NAMALWA (cell line): Measurements from ENCODE around the gene IGSF9B.

Experiments used
- DNase-seq: peaks from one replicate; pipeline ENCODE4 v3.0.0-alpha.2; 2015; ENCODE audit warnings: low spot score

IGSF9B gene

GRCh38 chr11:133985981-133986944 is 29.5 kb upstream of the IGSF9B start:
- no peak for DNase-seq

GRCh38 chr11:133984828-133985227 is 28.1 kb upstream of the IGSF9B start:
- DNase-seq = no peak

- DNase-seq = no peak
Measured at GRCh38 chr11:133983660-133984316, 27.0 kb upstream of the IGSF9B start.

- no peak for DNase-seq
Measured at GRCh38 chr11:133982876-133983275, 26.1 kb upstream of the IGSF9B start.

DNA sequence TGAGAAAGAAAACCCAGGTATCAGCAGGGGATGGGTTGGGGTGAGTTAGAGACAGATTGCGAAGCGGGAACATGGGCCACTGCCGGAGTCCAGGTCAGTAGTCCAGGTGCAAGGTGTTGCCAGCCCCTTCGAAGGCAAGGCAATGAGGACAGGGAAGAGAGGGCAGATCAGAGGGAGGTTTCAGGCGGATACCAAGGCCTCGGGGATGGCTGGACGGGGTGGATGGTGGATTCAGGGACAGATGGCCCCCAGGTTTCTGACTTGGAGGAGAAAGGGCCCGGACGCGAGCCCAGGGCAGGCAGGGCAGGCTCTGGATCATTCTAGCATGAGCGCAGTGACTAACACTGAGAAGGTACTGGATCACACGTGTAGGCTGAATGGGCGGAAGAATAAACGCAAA is 25.4 kb upstream of the IGSF9B start:
- DNase-seq = no peak

DNA sequence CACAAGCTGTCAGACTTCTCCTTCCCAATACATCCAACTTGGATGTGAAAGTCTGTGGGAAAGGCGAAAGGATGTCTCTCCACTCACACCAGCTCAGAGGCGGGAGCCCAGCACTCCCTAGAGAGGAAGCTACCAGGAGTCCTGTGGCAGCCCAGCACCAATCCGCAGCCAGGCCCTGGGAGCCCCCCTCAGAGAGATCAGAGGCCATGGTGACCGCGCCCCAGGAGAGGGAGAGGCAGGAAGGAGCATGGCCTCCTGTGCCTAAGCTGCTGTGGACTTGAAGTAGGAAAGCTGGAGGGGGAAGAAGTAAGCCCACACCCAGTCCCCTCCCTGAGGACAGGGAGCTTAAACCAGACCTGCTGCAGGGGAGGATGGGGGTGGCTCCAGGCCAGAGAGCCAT is 24.4 kb upstream of the IGSF9B start:
- no peak for DNase-seq

GRCh38 chr11:133980665-133981064 is 23.9 kb upstream of the IGSF9B start:
- no peak for DNase-seq

DNA sequence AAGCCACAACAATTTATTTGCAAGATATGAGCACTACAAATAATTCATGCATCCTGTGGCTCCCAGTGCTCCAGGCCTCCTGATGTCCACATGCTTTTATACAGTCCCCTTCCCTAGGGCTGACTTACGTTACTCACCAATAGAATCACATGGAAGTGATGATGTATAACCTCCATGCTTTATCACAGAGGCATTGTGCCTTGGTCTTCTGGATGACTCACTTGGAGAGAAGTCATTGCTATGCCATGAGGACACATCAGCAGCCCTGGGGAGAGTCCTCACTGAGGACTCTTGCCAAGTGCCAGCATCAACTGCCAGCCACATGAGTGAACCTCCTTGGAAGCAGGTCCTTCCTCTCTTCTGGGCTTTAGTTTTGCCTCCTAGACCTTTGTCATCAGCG is 22.0 kb upstream of the IGSF9B start:
- no peak for DNase-seq

DNA sequence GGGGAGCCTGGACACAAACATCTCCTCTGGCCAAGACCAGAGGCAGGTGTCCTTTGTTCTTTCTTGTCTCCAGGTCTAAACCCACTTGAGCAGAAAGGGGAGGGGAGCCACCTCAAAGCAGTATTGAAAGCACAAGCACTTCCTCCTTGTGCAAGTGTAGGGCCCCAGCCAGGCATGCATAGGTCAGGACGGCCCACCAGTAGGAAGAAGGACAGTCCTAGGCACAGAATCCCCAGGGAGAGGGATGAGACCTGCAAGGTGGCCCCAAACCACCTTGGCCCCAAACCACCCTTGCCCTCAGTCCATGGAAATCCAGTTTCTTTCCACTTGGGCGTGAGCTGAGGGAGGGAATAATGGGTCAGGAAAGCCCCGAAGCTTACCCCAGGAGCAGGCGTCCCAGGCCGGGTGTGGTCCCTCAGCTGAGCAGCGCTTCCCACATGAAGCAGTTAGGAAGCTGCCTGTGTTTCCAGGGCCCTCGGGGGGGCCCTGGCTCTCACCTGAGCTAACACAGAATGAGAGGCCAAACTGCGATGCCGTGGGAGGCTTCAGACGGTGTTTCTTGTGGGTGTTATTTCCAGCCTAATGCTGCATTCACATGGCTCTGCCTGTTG is 20.4 kb upstream of the IGSF9B start:
- DNase-seq = no peak

DNA sequence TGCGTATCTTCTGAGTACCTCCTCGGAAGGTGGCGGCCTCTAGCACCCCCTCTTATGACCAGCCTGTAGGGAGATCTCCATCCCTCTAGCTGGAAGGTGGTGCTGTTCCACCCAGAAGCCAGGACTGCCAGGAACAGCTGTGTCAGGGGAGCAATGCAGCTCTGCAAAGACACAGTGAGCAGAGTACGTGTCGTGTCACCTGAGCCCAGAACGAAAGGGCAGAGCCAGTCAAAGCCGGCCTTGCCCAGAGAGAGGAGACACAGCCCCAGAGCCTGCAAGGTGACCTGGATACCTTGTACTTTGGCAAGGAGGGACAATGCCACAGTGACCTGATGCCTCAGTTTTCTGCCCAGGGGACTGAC is 18.7 kb upstream of the IGSF9B start:
- no peak for DNase-seq

DNA sequence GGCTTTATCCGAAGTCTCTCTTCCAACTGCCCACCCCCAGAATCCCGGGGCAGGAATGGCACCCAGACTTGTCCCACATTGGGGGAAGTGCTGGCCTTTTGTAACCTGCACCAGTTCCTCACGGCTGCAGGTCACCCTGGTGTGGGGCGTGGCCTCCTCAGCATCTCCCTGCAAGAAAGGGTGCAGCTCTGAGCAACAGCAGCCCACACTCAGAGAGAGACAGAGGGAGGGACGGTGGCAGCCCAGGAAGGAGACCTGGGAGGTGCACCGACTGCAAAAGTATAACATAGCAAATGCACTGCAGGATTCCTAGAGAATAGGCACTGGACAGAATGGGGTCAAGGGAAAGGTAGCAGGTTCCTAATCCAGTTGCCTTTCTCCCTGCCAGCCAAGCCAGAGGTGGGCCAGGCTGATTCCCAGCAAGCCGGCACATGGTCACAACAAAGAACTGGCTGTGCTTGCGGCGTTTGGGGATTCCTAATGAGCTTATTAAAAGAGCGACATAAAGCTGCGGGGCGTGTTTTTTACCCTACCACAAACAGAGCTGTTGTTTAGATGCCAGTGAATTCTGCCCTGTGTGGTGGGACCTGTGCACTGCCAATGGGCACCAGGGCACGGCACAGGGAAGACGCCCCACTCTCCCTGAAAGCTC is 18.2 kb upstream of the IGSF9B start:
- no peak for DNase-seq

GRCh38 chr11:133971881-133972280 is 15.1 kb upstream of the IGSF9B start:
- DNase-seq = no peak

DNA sequence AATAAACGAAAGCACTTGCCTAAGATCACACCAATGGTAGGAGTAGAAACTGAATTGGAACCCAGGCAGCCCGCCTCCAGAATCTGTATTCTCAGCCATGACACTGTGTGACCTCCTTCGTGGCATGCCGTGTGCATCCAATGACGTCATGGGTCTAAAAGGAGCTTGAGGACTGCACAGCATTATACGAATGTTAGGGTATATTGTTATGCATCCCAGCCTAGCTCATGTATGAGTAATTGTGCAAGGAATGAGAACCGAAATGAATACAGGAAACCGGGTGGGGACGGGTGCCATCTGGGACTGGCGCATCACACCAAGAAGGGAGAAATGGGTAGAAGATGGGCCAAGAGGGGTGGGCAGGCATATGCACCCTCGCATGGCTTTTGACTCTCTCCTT is 12.3 kb upstream of the IGSF9B start:
- no peak for DNase-seq

DNA sequence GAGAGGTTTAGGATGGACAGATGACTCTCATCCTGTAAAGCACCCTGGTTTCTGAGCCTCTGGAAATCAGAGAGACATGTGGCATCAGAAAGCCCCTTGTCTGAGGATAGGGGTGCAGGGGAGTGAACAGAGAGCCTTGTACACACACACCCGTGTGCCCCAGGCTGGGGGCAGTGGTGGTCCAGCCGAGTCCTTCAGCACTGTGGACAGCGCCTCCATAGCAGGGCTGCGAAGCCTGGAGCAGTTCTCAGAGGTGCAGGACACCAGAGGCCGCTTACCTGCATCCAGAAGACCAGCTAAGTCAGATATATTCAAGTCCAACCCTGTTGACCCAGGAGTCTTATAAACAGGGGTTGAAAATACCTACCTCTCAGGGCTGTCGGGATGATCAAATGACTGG is 11.5 kb upstream of the IGSF9B start:
- DNase-seq = no peak

GRCh38 chr11:133967599-133968238 is 11.0 kb upstream of the IGSF9B start:
- DNase-seq = no peak

DNA sequence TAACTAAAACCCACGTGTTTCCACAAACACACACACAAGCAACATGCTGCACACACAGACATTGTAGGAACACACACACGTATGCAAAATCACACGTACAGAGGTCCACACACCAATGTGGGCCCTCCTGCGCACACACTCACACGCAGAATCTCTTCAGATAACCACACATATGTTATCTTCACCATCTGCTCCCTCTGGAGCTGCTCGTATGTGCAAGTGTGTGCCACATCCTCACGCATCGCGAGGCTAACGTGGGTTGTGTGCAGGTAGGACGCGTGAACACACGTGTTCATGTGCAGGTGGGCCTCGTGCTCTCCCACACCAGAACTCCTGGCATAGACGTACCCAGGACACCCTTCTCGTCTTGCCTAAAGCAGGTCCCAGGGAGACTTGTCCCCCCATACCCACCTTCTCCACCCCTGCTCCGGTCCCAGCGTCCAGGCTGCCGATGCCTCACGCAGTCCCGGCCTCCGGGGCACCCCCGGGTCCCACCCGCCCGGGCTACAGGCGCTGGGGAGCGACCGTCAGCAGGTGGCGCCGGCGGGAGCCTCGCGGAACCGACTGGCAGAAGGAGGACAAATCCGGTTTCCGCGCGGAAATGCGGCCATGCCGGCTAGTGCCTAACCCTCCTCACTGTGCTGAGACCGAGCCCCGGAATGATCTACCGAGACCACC is 10.3 kb upstream of the IGSF9B start:
- peak; percentile 11 for DNase-seq

DNA sequence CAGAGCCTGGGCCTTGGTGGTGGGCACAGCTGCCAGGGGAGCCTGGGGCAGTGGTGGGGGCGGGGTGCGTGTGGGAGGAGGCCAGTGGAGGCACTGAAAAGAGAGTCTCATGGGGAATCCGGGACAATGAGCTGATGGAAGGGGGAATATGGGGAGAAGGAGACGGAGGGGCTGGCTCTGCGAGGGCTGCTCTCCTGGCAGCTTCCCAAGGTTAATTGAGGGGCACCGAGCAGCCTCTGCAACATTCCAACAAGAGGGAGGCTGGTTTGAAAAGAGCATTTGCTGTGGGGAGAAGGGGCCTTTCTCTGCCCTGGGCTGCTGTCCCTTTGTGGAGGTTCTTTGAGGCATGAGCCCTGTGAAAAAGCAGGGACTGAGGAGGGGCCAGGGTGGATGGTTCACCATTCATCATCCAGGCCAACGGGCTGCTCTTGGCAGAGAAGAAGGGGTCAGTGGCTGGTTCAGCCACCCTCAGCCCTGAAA is 9.4 kb upstream of the IGSF9B start:
- no peak for DNase-seq

GRCh38 chr11:133965031-133965601 is 8.3 kb upstream of the IGSF9B start:
- DNase-seq = no peak

DNA sequence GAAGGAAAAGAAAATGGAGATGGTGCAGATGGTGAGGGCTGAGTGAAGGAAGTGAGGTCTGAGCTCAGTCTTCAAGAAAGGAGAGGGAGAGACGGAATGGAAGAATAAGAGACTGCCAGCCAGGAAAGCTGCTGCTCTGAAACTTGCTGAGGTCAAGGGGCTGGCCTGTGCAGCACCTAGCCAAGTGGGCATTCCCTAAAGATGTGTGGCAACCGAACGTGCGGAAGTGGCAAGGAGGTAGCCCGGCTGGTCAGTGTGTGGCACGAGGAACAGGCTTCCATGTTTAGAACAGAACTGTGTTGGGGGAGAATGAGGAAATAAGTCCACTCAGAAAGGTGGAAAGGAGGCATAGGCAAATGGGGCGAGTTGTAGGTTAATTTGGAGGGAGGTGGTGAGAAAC is 7.6 kb upstream of the IGSF9B start:
- no peak for DNase-seq

DNA sequence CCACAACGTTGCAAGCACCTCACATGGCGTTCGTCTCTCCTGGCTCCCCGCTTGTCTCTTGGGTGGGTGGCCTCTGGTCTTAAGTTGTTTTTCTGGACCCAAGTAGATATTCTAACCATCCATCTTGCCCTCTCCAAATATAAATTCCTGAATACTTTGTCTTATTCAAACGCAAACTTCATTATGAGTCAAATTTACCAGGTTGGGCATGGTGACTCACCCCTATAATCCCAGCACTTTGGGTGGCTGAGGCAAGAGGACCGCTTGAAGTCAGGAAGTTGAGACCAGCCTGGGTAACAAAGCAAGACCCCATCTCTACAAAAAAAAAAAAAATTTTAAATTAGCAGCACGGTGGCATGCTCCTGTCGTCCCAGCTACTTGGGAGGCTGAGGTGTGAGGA is 5.1 kb upstream of the IGSF9B start:
- DNase-seq = no peak

GRCh38 chr11:133957900-133958299 is 1.1 kb upstream of the IGSF9B start:
- no peak for DNase-seq
